Mesothelial cell of epicardium (in vitro differentiated cells): Measurements from ENCODE around the gene PEAR1. TPM values are rescaled to one million over a fixed set of nuclear protein-coding genes. Genes with fewer than 3 reads are reported as not detected.

Experiments
- DNase-seq, 2 experiments: peaks; one replicate each; pipeline ENCODE4 v3.0.0; 2021; ENCODE audit warnings: low spot score in 2 of 2; ENCODE audit not compliant: unreplicated experiment in 2 of 2
- H3K27ac Mint-ChIP-seq: 2 replicates; pipeline ENCODE4 v1.8.0; 2021; ENCODE audit warnings: mixed read lengths
- H3K27me3 Mint-ChIP-seq: 2 replicates; pipeline ENCODE4 v1.8.0; 2021; ENCODE audit warnings: low read depth, mixed read lengths
- H3K36me3 Mint-ChIP-seq: 2 replicates; pipeline ENCODE4 v1.8.0; 2021; ENCODE audit warnings: mixed read lengths
- H3K4me1 Mint-ChIP-seq: 2 replicates; pipeline ENCODE4 v1.8.0; 2021; ENCODE audit warnings: mixed read lengths
- H3K4me3 Mint-ChIP-seq: 2 replicates; pipeline ENCODE4 v1.8.0; 2021; ENCODE audit warnings: mild to moderate bottlenecking, moderate library complexity, mixed read lengths
- H3K9me3 Mint-ChIP-seq: 2 replicates; pipeline ENCODE4 v1.8.0; 2021; ENCODE audit warnings: mixed read lengths
- CTCF ChIP-seq: fragments of 200-600 bp; sonication (generic); IDR thresholded peaks from one replicate; pipeline ENCODE4 v1.5.0; 2021; ENCODE audit warnings: antibody characterized with exemption; ENCODE audit not compliant: unreplicated experiment
- total RNA-seq: library from RNA; stranded (reverse); gene quantifications from 3 replicates; pipeline ENCODE4 v1.2.1, GENCODE V29; 2021

PEAR1 gene
- total RNA-seq, 1 donor from 2014 or later = 16.1 TPM

GRCh38 chr1:156879876-156880275, 13.6 kb upstream of the PEAR1 start:
- H3K4me3 Mint-ChIP-seq = no peak overlapping the region
- no peaks in the 10 kb centered on the region for H3K36me3 Mint-ChIP-seq
- H3K9me3 Mint-ChIP-seq = no peaks in the 10 kb centered on the region
- H3K4me1 Mint-ChIP-seq = peaks cover 6% of the 10 kb centered on the region
- TF ChIP-seq CTCF = no peak
- peaks cover 43% of the 10 kb centered on the region for H3K27me3 Mint-ChIP-seq
- DNase-seq = no peak
- no peak overlapping the region for H3K27ac Mint-ChIP-seq

- DNase-seq = no peak
- Mint-ChIP-seq H3K27me3 (peaks cover 41% of the 10 kb centered on the region), H3K4me1 (peaks cover 8% of the 10 kb centered on the region), H3K36me3 (no peaks in the 10 kb centered on the region), H3K9me3 (no peaks in the 10 kb centered on the region), H3K4me3 (no peak overlapping the region), H3K27ac (no peak overlapping the region)
- TF ChIP-seq CTCF = no peak
These were observed 13.0 kb upstream of the PEAR1 start for GRCh38 chr1:156880473-156880872.

- H3K4me1 Mint-ChIP-seq = peaks cover 8% of the 10 kb centered on the region
- no peaks in the 10 kb centered on the region for H3K36me3 Mint-ChIP-seq
- H3K27ac Mint-ChIP-seq = no peak overlapping the region
- H3K27me3 Mint-ChIP-seq = peaks cover 40% of the 10 kb centered on the region
- TF ChIP-seq CTCF = no peak
- DNase-seq = no peak
- no peaks in the 10 kb centered on the region for H3K9me3 Mint-ChIP-seq
- H3K4me3 Mint-ChIP-seq = no peak overlapping the region
These were observed 12.4 kb upstream of the PEAR1 start for GRCh38 chr1:156881101-156881500.

DNA sequence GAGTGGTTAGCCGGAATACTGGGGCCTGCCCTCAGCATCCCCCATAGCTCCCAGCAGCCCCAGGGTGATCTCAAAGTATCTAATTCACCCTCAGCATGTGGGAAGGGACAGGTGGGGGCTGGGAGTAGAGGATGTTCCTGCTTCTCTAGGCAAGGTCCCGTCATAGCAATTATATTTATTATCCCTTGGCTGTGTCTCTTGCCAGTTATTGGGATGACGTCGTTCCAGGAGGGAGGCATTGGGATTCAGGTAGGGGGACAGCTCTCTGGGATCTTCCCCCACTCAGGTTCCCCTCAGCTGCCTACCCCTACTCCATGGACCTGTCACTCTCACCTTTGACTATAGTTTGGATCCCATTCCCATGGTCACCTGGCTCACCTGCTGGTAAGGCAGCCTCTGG, 11.9 kb upstream of the PEAR1 start:
- DNase-seq = no peak
- no peaks in the 10 kb centered on the region for H3K9me3 Mint-ChIP-seq
- H3K27me3 Mint-ChIP-seq = peaks cover 39% of the 10 kb centered on the region
- peaks cover 12% of the 10 kb centered on the region for H3K4me1 Mint-ChIP-seq
- TF ChIP-seq CTCF = no peak
- no peaks in the 10 kb centered on the region for H3K36me3 Mint-ChIP-seq
- H3K4me3 Mint-ChIP-seq = no peak overlapping the region
- no peak overlapping the region for H3K27ac Mint-ChIP-seq

DNA sequence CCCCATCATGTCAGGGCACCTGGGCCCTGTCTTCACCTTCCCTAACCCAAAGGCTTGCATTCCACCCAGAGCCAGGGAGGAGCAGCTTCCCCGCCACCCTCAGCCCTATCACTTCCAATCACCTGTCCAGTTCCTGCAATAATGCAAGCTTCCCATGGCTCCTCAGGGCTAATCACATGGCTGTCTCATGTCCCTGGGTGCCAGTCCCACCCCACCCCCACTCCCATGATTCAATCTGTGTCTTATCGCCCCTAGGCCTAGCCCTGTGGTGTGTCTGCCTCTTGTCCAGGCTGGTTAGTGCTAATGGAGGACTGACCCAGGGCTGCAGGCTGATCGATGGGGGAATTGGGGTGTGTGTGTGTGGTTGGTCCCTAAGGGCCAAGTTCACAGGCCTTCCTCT, 11.0 kb upstream of the PEAR1 start:
- DNase-seq = no peak
- H3K27me3 Mint-ChIP-seq = peaks cover 40% of the 10 kb centered on the region
- no peak overlapping the region for H3K27ac Mint-ChIP-seq
- H3K36me3 Mint-ChIP-seq = no peaks in the 10 kb centered on the region
- H3K4me3 Mint-ChIP-seq = no peak overlapping the region
- peaks cover 18% of the 10 kb centered on the region for H3K4me1 Mint-ChIP-seq
- H3K9me3 Mint-ChIP-seq = no peaks in the 10 kb centered on the region
- TF ChIP-seq CTCF = no peak

GRCh38 chr1:156883919-156884318, 9.6 kb upstream of the PEAR1 start:
- Mint-ChIP-seq H3K9me3 (no peaks in the 10 kb centered on the region), H3K36me3 (no peaks in the 10 kb centered on the region), H3K27ac (no peak overlapping the region), H3K4me3 (no peak overlapping the region), H3K27me3 (peaks cover 29% of the 10 kb centered on the region), H3K4me1 (peaks cover 18% of the 10 kb centered on the region)
- DNase-seq = no peak
- TF ChIP-seq CTCF = no peak
